Measurements from ENCODE around the gene RAPGEF2. TPM values are rescaled to one million over a fixed set of nuclear protein-coding genes. Genes with fewer than 3 reads are reported as not detected.

RAPGEF2 gene
- total and polyA plus RNA-seq, 9 of the 15 experiments (the other 6 are each of a cell fraction or from before 2014, with no cell fraction given), result 3.1 to 32.6 (median 23.1) TPM

DNA sequence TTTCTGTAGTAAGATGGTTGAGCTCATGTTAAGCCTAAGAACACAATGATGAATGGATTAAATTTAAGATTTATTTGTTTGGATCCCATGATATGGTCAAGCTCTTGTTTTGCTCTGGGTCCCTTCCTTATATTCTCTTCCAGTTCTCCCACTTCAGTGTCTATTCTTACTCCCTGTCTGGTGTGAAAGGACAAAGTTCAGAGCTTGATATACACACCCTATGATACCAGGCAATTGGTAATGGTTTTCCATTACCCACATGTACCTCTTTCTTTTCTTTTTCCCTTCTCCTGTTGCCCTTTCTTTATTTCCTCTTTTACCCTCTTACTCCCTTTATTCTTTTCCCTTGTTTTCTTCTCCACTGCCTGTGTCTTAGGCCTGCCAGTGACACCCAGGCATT is 223.6 kb downstream of the RAPGEF2 start (continued):
- TF ChIP-seq, protein P1, sequence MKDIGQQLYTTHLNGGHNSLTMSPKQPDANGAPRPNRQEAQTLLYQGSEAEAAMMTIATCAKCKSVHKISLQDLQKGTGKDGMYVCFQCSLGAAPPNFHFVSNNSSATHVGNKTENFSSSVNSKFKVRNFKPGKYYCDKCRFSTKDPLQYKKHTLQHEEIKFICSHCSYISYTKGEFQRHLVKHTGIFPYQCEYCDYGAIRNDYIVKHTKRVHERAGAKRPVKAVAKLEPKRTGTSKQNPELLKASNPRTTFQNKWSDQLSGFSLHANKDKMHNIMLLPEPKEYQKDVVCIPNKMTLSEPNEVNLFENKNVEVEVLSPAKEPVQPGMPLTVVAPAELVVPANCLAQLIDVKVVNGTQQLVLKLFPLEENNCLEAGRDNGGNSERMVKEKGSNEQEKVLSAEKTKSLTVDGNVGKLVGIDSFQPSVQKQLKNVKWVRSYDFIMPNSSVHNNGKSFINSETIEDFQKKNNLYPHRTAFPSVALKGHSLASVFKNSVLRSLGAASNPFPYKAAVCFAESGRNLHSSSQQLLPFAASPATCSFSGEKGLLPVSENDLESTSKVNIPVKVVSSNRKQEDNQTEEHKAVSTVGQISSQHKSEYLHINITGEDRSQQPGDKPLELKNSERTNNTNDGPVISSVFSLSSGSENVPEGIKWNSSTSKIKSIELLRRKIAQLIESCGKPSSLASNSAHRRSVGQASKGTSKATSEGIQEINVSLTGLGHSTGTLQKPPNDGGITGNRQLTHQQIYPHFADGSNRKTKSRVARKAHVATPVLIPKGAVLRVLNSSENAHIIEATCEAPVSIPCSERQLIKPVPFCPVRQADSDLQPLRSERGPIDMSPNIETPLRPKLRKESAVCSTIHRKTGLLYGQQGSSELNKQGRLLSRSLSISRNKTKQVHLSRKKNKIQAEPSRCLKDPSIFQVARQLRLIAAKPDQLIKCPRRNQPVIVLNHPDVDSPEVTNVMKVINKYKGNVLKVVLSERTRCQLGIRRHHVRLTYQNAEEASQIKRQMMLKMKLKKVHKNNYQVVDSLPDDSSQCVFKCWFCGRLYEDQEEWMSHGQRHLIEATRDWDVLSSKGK (CRISPR knock-in tag; IDR thresholded peaks at IDR 0.05), result no peak
- TF ChIP-seq HINFP (tag; conservative IDR thresholded peaks at IDR 0.05; ENCODE audit: low read depth) (no peak), ZNF778 (CRISPR knock-in tag; IDR thresholded peaks at IDR 0.05) (no peak), ATF1 (CRISPR knock-in tag; IDR thresholded peaks at IDR 0.05) (no peak), ATF1 (tag; IDR thresholded peaks at IDR 0.05) (no peak), FOXA3 (CRISPR knock-in tag; conservative IDR thresholded peaks at IDR 0.05 in 1 of 2, IDR thresholded peaks at IDR 0.05 in 1 of 2) (no peak), ZNF184 (CRISPR knock-in tag; IDR thresholded peaks at IDR 0.05) (no peak)
